EH (cell line): ENCODE measurements around the gene HDAC7.
A peak's percentile ranks its signal among the peaks of the same experiment; 100 is the strongest.
"Not testable (repeated sequence)": the region's sequence is repeated elsewhere in the genome, so short reads cannot be mapped to it uniquely, and the experiment has no call there.

Experiments used
- DNase-seq: peaks from one replicate; pipeline ENCODE4 v3.0.0-alpha.2; 2015; ENCODE audit warnings: low read depth

HDAC7 gene

DNA sequence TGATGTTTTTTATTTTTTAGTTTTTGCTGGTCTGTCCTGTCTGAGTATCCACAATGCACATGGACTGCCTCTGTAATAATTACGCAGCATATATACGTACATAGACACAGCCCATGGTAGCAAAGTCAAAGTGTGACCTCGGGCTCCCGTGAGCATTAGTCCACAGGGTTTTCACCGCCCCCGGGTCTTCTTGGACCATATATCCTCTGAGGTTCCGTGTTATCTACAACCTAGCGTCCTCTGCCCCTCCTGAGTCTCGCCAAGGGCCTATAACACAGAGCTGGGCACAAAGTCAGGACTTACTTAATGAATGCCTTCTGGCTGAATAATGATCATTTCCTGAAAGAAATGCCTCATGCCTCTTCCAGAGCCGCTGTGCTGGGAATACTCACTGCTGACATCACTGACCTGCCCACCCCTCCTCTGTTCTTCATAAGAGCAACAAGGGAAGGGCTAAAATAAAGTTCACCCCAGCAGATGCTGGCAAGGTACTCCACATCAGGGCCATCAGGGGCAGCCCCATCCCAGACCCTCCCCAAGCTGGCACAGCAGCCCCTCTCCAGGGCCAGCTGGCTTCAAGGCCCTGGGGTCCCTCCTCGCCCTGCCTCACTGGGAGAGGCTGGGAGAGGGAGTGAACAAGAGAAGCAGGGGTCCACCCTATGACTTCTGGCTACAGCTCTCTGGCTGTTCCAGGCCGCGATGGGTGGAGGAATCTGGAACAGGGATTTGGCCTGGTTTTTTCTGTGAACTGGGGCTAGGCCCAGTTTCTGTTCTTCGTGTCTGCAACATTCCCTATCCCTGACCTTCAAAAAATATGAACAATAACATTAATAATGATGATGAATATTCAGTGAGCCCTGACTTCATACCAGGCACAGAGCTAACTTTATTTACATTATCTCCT, 7.9 kb downstream of the HDAC7 start:
- peak; percentile 87 for DNase-seq

DNA sequence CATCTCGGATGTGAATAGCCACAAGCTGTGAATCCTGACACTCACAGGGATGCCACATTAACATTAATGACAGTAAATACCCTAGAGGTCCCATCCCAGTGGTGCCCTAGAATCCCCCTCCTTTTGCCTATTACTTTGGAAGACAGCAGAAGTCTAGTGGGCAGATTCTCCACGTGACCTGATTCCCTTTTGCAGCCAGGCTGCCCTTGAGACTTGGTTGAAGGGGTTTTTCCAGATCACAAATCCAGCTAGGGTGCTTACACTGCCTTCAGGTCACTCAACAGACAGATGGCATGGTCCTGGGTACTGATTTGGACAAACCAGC, 8.7 kb downstream of the HDAC7 start:
- no peak for DNase-seq

- not testable (repeated sequence) for DNase-seq
These were observed 10.2 kb downstream of the HDAC7 start for GRCh38 chr12:47809518-47809917.

DNA sequence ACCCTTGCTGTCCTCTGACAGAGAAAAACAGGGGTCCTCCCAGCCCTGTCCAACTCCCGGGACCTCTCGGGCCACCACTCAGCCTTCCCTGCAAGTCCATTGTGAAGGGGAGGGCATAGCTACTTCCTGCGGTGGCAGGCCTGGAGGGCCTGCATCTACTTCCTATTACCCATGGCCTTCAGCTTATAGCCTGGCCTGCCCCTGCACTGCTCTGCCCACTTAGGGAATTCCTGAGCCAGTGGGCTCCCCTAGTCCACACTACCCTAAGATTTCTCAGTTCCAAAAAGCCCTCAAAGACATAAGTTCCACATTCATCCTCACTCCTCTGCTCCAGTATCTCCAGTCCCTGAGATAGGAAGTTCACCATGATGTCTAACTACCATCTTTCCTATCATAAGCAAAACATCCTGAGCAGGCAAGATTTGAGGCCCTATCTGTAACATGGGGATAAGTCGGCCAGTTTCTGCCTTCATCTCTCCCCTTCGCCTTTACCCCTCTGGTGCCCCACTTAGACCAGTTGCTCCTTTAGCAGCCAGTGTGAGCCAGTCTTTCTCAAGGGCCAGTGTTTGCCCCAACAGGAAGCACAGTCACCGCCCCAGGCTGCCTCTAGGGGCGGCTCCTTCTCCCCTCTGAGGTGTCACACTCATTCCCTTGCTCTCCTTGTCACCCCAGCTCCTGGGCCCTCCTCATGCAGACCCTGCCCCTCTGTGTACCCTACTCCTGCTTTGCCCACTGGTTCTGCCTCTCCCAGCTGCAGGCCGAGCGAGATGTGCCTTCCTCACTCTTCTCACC, 10.9 kb downstream of the HDAC7 start:
- peak; percentile 67 for DNase-seq

GRCh38 chr12:47808050-47808449, 11.7 kb downstream of the HDAC7 start:
- DNase-seq = peak; percentile 65

DNA sequence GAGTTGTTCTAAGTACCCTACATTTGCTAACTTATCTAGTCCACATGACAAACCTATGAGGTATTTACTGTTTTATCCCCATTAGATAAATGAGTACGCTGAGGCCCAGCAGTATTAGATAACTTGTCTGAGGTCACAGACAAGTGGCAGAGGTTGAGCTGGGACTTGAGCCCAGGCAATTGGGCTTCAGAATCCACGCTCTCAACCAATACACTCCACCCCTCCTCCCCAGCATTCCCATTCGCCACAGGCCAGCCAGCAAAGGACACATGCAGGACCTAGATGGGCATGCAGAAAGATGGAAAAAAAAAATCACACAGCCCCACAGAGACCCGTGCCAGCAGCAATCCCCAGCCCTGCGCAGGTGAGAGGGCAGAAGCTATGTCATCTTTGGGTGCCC, 12.4 kb downstream of the HDAC7 start:
- no peak for DNase-seq

DNA sequence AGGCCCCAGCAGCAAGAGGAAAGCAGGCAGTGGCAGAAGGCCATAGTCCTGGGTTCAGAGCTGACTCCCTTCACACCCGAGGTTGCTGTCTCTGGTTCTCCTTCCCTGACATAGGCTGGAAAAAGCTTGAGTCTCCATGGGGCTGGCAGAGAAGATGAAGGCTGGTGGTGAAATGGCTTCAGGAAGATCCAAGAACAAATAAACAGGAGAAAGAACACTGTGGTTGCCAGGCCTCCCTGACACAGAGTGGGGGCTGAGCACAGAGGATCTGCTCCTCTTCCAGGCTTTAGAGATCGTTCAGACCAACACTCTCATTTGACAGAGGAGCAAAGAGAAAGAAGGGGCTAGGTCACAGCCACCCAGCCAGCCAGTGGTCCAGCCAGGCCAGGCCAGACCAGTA, 14.3 kb downstream of the HDAC7 start:
- peak; percentile 60 for DNase-seq

DNA sequence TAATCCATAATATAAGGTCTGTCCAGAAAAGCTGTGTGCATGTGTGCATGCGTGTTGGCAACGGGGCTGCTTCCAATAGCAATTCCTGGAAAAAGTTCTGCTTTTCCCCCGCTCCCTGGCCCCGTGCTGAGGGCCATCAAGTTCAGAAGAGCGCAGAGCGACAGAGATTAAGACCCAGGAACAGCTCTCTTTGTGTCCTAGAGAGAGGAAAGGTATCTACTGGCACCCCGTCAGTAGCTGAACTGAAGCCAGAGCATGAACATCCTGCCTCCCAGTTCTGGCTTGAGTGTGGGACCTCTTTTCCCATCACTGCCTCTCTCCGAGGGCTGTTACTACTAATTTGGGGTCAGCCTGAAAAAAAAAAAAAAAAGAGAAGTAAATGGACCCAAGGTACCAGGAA, 15.5 kb downstream of the HDAC7 start:
- no peak for DNase-seq

- no peak for DNase-seq
These were observed 16.4 kb downstream of the HDAC7 start for GRCh38 chr12:47803191-47803875.

- peak; percentile 37 for DNase-seq
These were observed 17.4 kb downstream of the HDAC7 start for GRCh38 chr12:47802312-47802711.

GRCh38 chr12:47801904-47802246, 17.8 kb downstream of the HDAC7 start:
- no peak for DNase-seq

- no peak for DNase-seq
These were observed 18.4 kb downstream of the HDAC7 start for GRCh38 chr12:47801170-47801903.

- DNase-seq = no peak
These were observed 19.1 kb downstream of the HDAC7 start for GRCh38 chr12:47800582-47800981.

DNA sequence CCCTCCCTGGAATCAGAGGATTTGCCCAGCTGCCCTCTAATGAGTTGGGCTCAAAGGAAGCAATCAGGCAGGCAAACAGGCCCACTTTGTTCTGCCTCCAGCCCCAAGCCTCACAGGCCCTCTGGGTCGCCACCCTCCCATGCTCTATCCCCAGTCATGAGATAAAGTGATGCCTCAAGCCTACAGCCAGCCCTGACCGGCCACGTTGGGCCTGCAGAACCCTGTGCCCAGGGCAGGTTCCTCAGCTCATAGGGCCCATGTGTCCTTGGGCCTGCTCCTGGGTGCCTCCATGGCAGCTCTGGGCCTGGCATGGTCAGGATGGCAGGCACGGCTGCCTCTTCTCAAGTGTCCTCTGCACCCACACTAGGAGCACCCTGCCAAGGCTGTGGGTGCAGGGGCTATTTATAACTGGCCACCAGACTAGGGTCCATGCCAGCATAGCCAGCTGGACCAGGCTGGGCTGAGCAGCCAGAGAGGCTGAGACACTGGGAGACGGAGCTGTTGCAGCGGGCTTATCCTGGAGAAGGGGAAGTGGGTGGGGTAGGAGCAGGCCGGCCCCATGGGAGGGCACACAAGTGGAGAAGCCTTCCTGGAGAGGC, 20.2 kb downstream of the HDAC7 start:
- DNase-seq = no peak

DNA sequence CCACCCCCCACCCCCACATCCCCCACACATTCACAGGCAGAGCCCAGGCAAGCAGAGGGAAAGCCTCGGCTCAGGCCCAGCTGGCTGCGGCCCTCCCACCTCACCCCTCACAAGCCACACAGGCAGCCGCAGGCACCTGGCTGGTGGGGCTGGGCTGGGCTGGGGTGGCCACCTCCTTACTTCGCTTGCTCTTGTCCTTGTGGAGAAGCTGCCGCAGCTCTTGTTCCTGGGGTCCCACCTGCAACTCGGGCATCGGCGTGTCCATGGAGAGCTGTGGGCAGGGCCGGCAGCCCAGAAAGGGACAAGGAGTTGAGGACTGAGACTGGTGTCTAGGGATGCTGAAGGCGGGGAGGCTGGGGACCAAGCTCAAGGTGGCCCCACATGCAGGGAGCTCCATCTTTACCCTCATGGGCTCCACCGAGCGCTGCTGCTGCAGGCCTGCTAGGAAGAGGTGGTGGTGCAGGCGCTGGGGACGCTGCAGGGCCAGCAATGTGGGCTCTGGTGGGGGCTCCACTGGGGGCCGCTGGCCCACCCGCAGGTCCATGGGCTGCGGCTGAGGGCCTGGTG, 21.2 kb downstream of the HDAC7 start:
- no peak for DNase-seq

- no peak for DNase-seq
These were observed 22.3 kb downstream of the HDAC7 start for GRCh38 chr12:47797441-47797840.

DNA sequence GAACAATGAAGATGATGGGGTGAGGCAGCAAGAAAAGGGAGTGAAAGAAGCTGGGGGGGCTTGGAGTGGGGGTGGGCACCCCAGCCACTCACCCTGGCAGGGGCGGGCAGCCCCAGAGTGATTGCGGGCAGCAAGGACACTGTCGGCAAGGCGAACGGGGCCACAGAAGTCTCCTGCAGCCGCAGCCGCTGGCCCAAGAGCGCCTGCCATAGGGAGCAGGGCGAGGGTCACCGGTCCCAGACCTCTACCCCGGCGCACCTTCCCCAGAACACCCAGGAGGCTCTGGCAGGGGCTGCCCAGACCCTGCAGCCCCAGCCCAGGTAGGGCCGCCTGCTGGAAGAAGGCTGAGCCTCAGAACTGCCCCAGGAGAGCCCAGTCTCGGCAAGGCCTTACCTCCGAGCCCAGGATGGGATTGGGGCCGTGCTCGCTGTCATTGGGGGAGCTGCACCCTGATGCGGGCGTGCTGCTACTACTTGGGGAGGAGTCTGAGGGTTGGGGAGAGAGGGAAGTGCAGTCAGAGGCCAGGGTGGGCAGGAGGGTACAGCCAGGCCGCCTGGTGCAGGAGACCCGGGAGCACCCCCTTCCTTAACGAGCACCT, 23.8 kb downstream of the HDAC7 start:
- no peak for DNase-seq

DNA sequence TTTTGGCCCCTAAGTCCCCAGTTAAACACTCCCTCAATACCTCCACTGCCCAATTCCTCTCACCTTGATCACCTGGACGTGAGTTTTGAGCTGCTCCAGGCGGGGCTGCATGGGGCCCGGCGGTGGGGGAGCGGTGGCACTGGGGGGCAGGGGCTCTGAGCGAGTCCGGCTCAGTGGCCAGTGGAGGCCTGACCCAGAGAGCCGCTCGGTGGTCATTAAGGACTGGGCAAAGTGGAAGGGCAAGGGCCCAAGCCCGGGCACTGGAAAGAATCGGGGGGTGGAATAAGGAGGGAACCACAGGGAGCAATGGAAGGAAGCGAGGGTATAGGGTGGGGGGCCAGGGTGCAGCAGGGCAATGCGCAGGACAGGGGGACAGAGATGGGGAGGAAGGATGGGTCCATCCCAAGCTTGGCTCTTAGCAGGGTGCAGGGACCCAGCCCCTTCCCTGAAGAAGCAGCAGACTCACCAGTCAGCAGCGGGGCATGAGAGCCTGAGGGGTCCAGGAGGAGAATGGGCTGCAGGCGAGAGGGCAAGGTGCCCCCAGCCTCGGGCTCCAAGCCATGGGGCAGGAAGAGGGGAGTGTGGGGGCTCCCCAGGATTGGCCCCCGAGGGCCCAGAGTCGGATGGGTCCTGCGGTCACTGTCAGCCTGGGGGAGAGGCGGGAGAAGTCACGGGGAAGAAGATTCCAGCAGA, 24.4 kb downstream of the HDAC7 start:
- DNase-seq = no peak

GRCh38 chr12:47794679-47795078, 25.0 kb downstream of the HDAC7 start:
- no peak for DNase-seq

GRCh38 chr12:47793015-47793681, 26.6 kb downstream of the HDAC7 start:
- no peak for DNase-seq
